MG63 (cell line): ENCODE data around the gene CDH20. TPM values are rescaled to one million over a fixed set of nuclear protein-coding genes. Genes with fewer than 3 reads are reported as not detected.
A peak's percentile ranks its signal among the peaks of the same experiment; 100 is the strongest.

Experiments used
- DNase-seq: peaks from one replicate; pipeline ENCODE4 v3.0.0-alpha.2; 2020
- H3K27me3 ChIP-seq: fragments of 250-450 bp; sonication (Bioruptor Pico); 2 replicates; pipeline ENCODE4 v1.5.1; 2020; ENCODE audit warnings: mild to moderate bottlenecking, moderate library complexity
- H3K36me3 ChIP-seq: fragments of 250-450 bp; sonication (Bioruptor Pico); 2 replicates; pipeline ENCODE4 v1.5.1; 2020; ENCODE audit warnings: mild to moderate bottlenecking, moderate library complexity
- H3K4me3 ChIP-seq: fragments of 250-450 bp; sonication (Bioruptor Pico); 2 replicates; pipeline ENCODE4 v1.5.1; 2020; ENCODE audit warnings: mild to moderate bottlenecking, moderate library complexity
- H3K9me3 ChIP-seq: fragments of 250-450 bp; sonication (Bioruptor Pico); 2 replicates; pipeline ENCODE4 v1.5.1; 2020; ENCODE audit warnings: mild to moderate bottlenecking, moderate library complexity
- total RNA-seq: library from RNA; depleted of rRNA; stranded (reverse); fragments of >200 nt; shearing (Covaris generic); gene quantifications from 2 replicates; pipeline ENCODE4 v1.2.3, GENCODE V29; 2014; ENCODE audit warnings: low replicate concordance

The CDH20 gene
- total RNA-seq, 1 experiment from 2014 or later: not detected

- DNase-seq: no peak
- H3K4me3 ChIP-seq: no peak overlapping the region
- H3K27me3 ChIP-seq: no peaks in the 10 kb centered on the region; the same call in 1 of the 2 replicates
- H3K36me3 ChIP-seq: no peaks in the 10 kb centered on the region
- no peaks in the 10 kb centered on the region for H3K9me3 ChIP-seq
Observed at GRCh38 chr18:61459896-61460648, 126.8 kb downstream of the CDH20 start.

- no peak for DNase-seq
- Histone ChIP-seq H3K36me3 (no peaks in the 10 kb centered on the region), H3K27me3 (no peaks in the 10 kb centered on the region), H3K4me3 (no peak overlapping the region), H3K9me3 (no peaks in the 10 kb centered on the region)
Observed at GRCh38 chr18:61464551-61465142, 131.4 kb downstream of the CDH20 start.

GRCh38 chr18:61466736-61467135 is 133.5 kb downstream of the CDH20 start:
- H3K36me3 ChIP-seq: no peaks in the 10 kb centered on the region
- no peaks in the 10 kb centered on the region for H3K9me3 ChIP-seq
- no peaks in the 10 kb centered on the region for H3K27me3 ChIP-seq
- no peak for DNase-seq
- no peak overlapping the region for H3K4me3 ChIP-seq

- H3K27me3 ChIP-seq: no peaks in the 10 kb centered on the region
- H3K36me3 ChIP-seq: no peaks in the 10 kb centered on the region
- no peak overlapping the region for H3K4me3 ChIP-seq
- DNase-seq: no peak
- no peaks in the 10 kb centered on the region for H3K9me3 ChIP-seq
Observed at GRCh38 chr18:61470031-61470674, 136.9 kb downstream of the CDH20 start.

GRCh38 chr18:61471541-61471940 is 138.3 kb downstream of the CDH20 start:
- Histone ChIP-seq H3K27me3 (no peaks in the 10 kb centered on the region), H3K4me3 (no peak overlapping the region), H3K9me3 (no peaks in the 10 kb centered on the region), H3K36me3 (no peaks in the 10 kb centered on the region)
- no peak for DNase-seq

GRCh38 chr18:61471942-61472341 is 138.7 kb downstream of the CDH20 start:
- Histone ChIP-seq H3K36me3 (no peaks in the 10 kb centered on the region), H3K27me3 (no peaks in the 10 kb centered on the region), H3K9me3 (no peaks in the 10 kb centered on the region), H3K4me3 (no peak overlapping the region)
- DNase-seq: no peak

GRCh38 chr18:61474341-61474740 is 141.1 kb downstream of the CDH20 start:
- no peak overlapping the region for H3K4me3 ChIP-seq
- H3K36me3 ChIP-seq: no peaks in the 10 kb centered on the region
- no peaks in the 10 kb centered on the region for H3K9me3 ChIP-seq
- H3K27me3 ChIP-seq: no peaks in the 10 kb centered on the region
- DNase-seq: no peak

- Histone ChIP-seq H3K4me3 (no peak overlapping the region), H3K36me3 (no peaks in the 10 kb centered on the region), H3K9me3 (no peaks in the 10 kb centered on the region), H3K27me3 (no peaks in the 10 kb centered on the region)
- DNase-seq: no peak
Observed at GRCh38 chr18:61474918-61475317, 141.7 kb downstream of the CDH20 start.

GRCh38 chr18:61475931-61476330 is 142.7 kb downstream of the CDH20 start:
- no peak overlapping the region for H3K4me3 ChIP-seq
- no peak for DNase-seq
- H3K27me3 ChIP-seq: no peaks in the 10 kb centered on the region
- no peaks in the 10 kb centered on the region for H3K36me3 ChIP-seq
- H3K9me3 ChIP-seq: no peaks in the 10 kb centered on the region

GRCh38 chr18:61489334-61489733 is 156.1 kb downstream of the CDH20 start:
- Histone ChIP-seq H3K4me3 (no peak overlapping the region), H3K27me3 (no peaks in the 10 kb centered on the region)
- no peak for DNase-seq

GRCh38 chr18:61496374-61496773 is 163.1 kb downstream of the CDH20 start:
- Histone ChIP-seq H3K27me3 (no peaks in the 10 kb centered on the region), H3K9me3 (no peaks in the 10 kb centered on the region), H3K36me3 (no peaks in the 10 kb centered on the region), H3K4me3 (no peak overlapping the region)
- no peak for DNase-seq

More at GRCh38 chr18:61489334-61489733, 156.1 kb downstream of the CDH20 start:
- Histone ChIP-seq H3K9me3 (no peaks in the 10 kb centered on the region), H3K36me3 (no peaks in the 10 kb centered on the region)

GRCh38 chr18:61497422-61497821 is 164.2 kb downstream of the CDH20 start:
- no peak for DNase-seq
- H3K27me3 ChIP-seq: no peaks in the 10 kb centered on the region
- H3K36me3 ChIP-seq: no peaks in the 10 kb centered on the region
- no peak overlapping the region for H3K4me3 ChIP-seq
- no peaks in the 10 kb centered on the region for H3K9me3 ChIP-seq

- DNase-seq: peak; percentile 10
- H3K36me3 ChIP-seq: no peaks in the 10 kb centered on the region
- no peaks in the 10 kb centered on the region for H3K27me3 ChIP-seq
- no peak overlapping the region for H3K4me3 ChIP-seq
- no peaks in the 10 kb centered on the region for H3K9me3 ChIP-seq
Observed at GRCh38 chr18:61502472-61502871, 169.2 kb downstream of the CDH20 start.

GRCh38 chr18:61503688-61504087 is 170.5 kb downstream of the CDH20 start:
- DNase-seq: no peak
- H3K27me3 ChIP-seq: no peaks in the 10 kb centered on the region
- no peak overlapping the region for H3K4me3 ChIP-seq
- no peaks in the 10 kb centered on the region for H3K9me3 ChIP-seq
- no peaks in the 10 kb centered on the region for H3K36me3 ChIP-seq

- no peak for DNase-seq
- Histone ChIP-seq H3K27me3 (peaks cover 4% of the 10 kb centered on the region; the same call in 1 of the 2 replicates), H3K4me3 (no peak overlapping the region), H3K36me3 (no peaks in the 10 kb centered on the region), H3K9me3 (no peaks in the 10 kb centered on the region)
Observed at GRCh38 chr18:61528961-61529360, 195.7 kb downstream of the CDH20 start.

- no peak for DNase-seq
- no peaks in the 10 kb centered on the region for H3K36me3 ChIP-seq
- no peaks in the 10 kb centered on the region for H3K9me3 ChIP-seq
- H3K27me3 ChIP-seq: peaks cover 8% of the 10 kb centered on the region
- H3K4me3 ChIP-seq: no peak overlapping the region
Observed at GRCh38 chr18:61530681-61531080, 197.5 kb downstream of the CDH20 start.

GRCh38 chr18:61531182-61531581 is 198.0 kb downstream of the CDH20 start:
- DNase-seq: no peak
- H3K27me3 ChIP-seq: peaks cover 8% of the 10 kb centered on the region
- no peak overlapping the region for H3K4me3 ChIP-seq
- no peaks in the 10 kb centered on the region for H3K36me3 ChIP-seq
- no peaks in the 10 kb centered on the region for H3K9me3 ChIP-seq

GRCh38 chr18:61531891-61532290 is 198.7 kb downstream of the CDH20 start:
- Histone ChIP-seq H3K27me3 (peaks cover 8% of the 10 kb centered on the region), H3K9me3 (no peaks in the 10 kb centered on the region), H3K4me3 (no peak overlapping the region), H3K36me3 (no peaks in the 10 kb centered on the region)
- no peak for DNase-seq
